Measurements from ENCODE around the gene CDC42BPA.
A peak's percentile ranks its signal among the peaks of the same experiment; 100 is the strongest.

CDC42BPA gene

GRCh38 chr1:227059076-227059475 is 259.2 kb downstream of the CDC42BPA start:
- H2AFZ ChIP-seq (ENCODE audit: insufficient read depth, low read length, poor library complexity): no peak overlapping the region
- no peaks in the 10 kb centered on the region for H3K79me2 ChIP-seq (ENCODE audit: control insufficient read depth, insufficient read depth, low read length, poor library complexity)
- H3K36me3 ChIP-seq (ENCODE audit: control insufficient read depth in 1 of 2, insufficient read depth in 2 of 2, low read length in 2 of 2): no peaks in the 10 kb centered on the region
- no peak overlapping the region for H3K14ac ChIP-seq (ENCODE audit: low read length)
- no peak overlapping the region for H2BK120ac ChIP-seq (ENCODE audit: insufficient read depth, low read length, poor library complexity)
- H2AK5ac ChIP-seq (ENCODE audit: low read length): no peak overlapping the region
- no peaks in the 10 kb centered on the region for H3K4me1 ChIP-seq (ENCODE audit: control insufficient read depth in 1 of 2, insufficient read depth in 2 of 2, low read length in 2 of 2)
- no peak overlapping the region for H3K4ac ChIP-seq (ENCODE audit: low read depth, low read length)
- H3K9ac ChIP-seq (ENCODE audit: low read length): no peak overlapping the region
- H3K4me2 ChIP-seq (ENCODE audit: low read length): no peak overlapping the region
- H3K27me3 ChIP-seq (ENCODE audit: insufficient read depth, low read length): no peaks in the 10 kb centered on the region
- H3K79me1 ChIP-seq (ENCODE audit: low read length): no peaks in the 10 kb centered on the region
- H3K18ac ChIP-seq (ENCODE audit: low read length): no peak overlapping the region
- H2BK12ac ChIP-seq (ENCODE audit: low read length): no peak overlapping the region
- no peaks in the 10 kb centered on the region for H3K9me3 ChIP-seq (ENCODE audit: insufficient read depth, low read depth, low read length)
- no peak overlapping the region for H4K12ac ChIP-seq (ENCODE audit: low read depth, low read length)
- no peak overlapping the region for H3K4me3 ChIP-seq (ENCODE audit: low read depth, low read length)
- no peak overlapping the region for H2BK5ac ChIP-seq (ENCODE audit: low read depth, low read length, poor library complexity)
- H3K27ac ChIP-seq (ENCODE audit: low read depth, low read length): no peak overlapping the region
- H3K23ac ChIP-seq (ENCODE audit: low read length): no peak overlapping the region
- no peak for DNase-seq
- no peak overlapping the region for H4K8ac ChIP-seq (ENCODE audit: low read depth, low read length)
- H4K91ac ChIP-seq (ENCODE audit: low read depth, low read length): no peak overlapping the region
- no CpG with 5 or more reads among the region's 4 CpGs for WGBS (ENCODE audit: extremely low coverage, insufficient coverage, insufficient read length)

DNA sequence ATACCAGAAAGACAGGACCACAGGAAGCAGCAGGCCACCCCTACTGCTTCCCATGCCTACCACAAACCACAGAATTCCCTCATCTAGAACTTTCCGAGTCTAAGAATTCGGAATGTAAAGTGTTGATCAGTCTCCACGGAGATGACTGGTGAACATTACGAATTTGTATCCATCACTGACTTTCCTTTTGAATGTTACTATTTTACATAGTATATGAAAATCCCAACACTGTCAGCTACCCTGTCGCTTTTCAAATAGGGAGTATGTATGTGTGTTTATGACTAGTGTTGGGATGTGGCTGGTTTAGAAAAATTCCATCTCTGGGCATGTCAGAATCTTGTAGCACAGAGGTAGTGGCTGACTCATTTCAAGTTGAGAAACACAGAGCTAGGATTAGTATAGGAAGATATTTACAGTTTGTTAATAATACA is 260.0 kb downstream of the CDC42BPA start:
- Histone ChIP-seq H3K36me3 (ENCODE audit: control insufficient read depth in 1 of 2, insufficient read depth in 2 of 2, low read length in 2 of 2) (no peaks in the 10 kb centered on the region), H3K23ac (ENCODE audit: low read length) (no peak overlapping the region), H4K12ac (ENCODE audit: low read depth, low read length) (no peak overlapping the region), H2AFZ (ENCODE audit: insufficient read depth, low read length, poor library complexity) (no peak overlapping the region), H2BK120ac (ENCODE audit: insufficient read depth, low read length, poor library complexity) (no peak overlapping the region), H3K4me2 (ENCODE audit: low read length) (no peak overlapping the region), H3K4ac (ENCODE audit: low read depth, low read length) (no peak overlapping the region), H2AK5ac (ENCODE audit: low read length) (no peak overlapping the region), H3K4me1 (ENCODE audit: control insufficient read depth in 1 of 2, insufficient read depth in 2 of 2, low read length in 2 of 2) (no peaks in the 10 kb centered on the region), H3K9ac (ENCODE audit: low read length) (no peak overlapping the region), H3K4me3 (ENCODE audit: low read depth, low read length) (no peak overlapping the region), H4K8ac (ENCODE audit: low read depth, low read length) (no peak overlapping the region), H2BK5ac (ENCODE audit: low read depth, low read length, poor library complexity) (no peak overlapping the region), H3K27ac (ENCODE audit: low read depth, low read length) (no peak overlapping the region), H2BK12ac (ENCODE audit: low read length) (no peak overlapping the region), H3K79me1 (ENCODE audit: low read length) (no peaks in the 10 kb centered on the region), H3K9me3 (ENCODE audit: insufficient read depth, low read depth, low read length) (no peaks in the 10 kb centered on the region), H4K91ac (ENCODE audit: low read depth, low read length) (no peak overlapping the region), H3K79me2 (ENCODE audit: control insufficient read depth, insufficient read depth, low read length, poor library complexity) (no peaks in the 10 kb centered on the region), H3K27me3 (ENCODE audit: insufficient read depth, low read length) (no peaks in the 10 kb centered on the region), H3K18ac (ENCODE audit: low read length) (no peak overlapping the region), H3K14ac (ENCODE audit: low read length) (no peak overlapping the region)
- peak; percentile 7 to 41 for DNase-seq
- no CpG with 5 or more reads among the region's 5 CpGs for WGBS (ENCODE audit: extremely low coverage, insufficient coverage, insufficient read length)

DNA sequence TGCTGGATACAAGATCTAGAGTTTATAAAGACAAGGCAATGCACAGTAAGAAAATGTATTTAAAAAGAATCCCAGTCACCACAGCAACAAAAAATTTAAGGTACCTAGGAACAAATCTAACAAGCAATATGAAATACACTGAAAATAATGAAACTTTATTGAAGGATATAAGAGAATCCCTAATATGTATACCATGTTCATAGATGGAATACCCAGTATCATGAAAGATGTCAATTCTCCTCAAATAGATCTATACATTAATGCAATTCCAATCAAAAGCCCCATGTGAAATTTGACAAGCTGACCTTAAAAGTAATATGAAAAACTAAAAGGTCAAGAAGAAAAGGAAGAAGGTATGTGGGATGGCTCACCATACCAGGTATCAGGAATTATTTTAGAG is 269.0 kb downstream of the CDC42BPA start:
- Histone ChIP-seq H3K79me2 (ENCODE audit: control insufficient read depth, insufficient read depth, low read length, poor library complexity) (no peaks in the 10 kb centered on the region), H3K79me1 (ENCODE audit: low read length) (no peaks in the 10 kb centered on the region), H2BK12ac (ENCODE audit: low read length) (no peak overlapping the region), H2AK5ac (ENCODE audit: low read length) (no peak overlapping the region), H3K14ac (ENCODE audit: low read length) (no peak overlapping the region), H2BK120ac (ENCODE audit: insufficient read depth, low read length, poor library complexity) (no peak overlapping the region), H3K23ac (ENCODE audit: low read length) (no peak overlapping the region), H4K91ac (ENCODE audit: low read depth, low read length) (no peak overlapping the region), H3K9me3 (ENCODE audit: insufficient read depth, low read depth, low read length) (no peaks in the 10 kb centered on the region), H4K8ac (ENCODE audit: low read depth, low read length) (no peak overlapping the region), H3K18ac (ENCODE audit: low read length) (no peak overlapping the region), H3K27ac (ENCODE audit: low read depth, low read length) (no peak overlapping the region), H2BK5ac (ENCODE audit: low read depth, low read length, poor library complexity) (no peak overlapping the region), H3K4me3 (ENCODE audit: low read depth, low read length) (no peak overlapping the region), H3K27me3 (ENCODE audit: insufficient read depth, low read length) (no peaks in the 10 kb centered on the region), H3K4me2 (ENCODE audit: low read length) (no peak overlapping the region), H3K4ac (ENCODE audit: low read depth, low read length) (no peak overlapping the region), H3K4me1 (ENCODE audit: control insufficient read depth in 1 of 2, insufficient read depth in 2 of 2, low read length in 2 of 2) (no peaks in the 10 kb centered on the region), H3K36me3 (ENCODE audit: control insufficient read depth in 1 of 2, insufficient read depth in 2 of 2, low read length in 2 of 2) (no peaks in the 10 kb centered on the region), H3K9ac (ENCODE audit: low read length) (no peak overlapping the region), H4K12ac (ENCODE audit: low read depth, low read length) (no peak overlapping the region), H2AFZ (ENCODE audit: insufficient read depth, low read length, poor library complexity) (no peak overlapping the region)
- DNase-seq: no peak

DNA sequence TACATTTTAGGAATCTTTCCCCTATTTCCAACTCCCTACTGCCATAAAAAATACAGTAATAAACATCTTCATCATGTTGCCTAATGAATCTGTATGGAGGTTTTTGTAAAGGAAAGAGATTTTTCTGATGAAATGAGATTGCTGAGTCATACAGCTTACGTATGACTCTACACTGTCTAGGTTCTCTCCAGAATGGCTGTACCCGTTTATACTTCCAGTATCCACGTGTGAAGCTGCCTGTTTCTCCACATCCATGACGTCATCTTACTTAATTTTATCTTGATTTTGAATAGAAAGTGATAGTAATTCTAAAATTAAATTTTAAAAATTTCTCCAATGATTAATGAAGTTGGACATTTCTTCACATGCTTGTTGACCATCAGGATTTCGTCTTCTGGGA is 274.5 kb downstream of the CDC42BPA start:
- H3K4me3 ChIP-seq (ENCODE audit: low read depth, low read length): no peak overlapping the region
- no peaks in the 10 kb centered on the region for H3K79me2 ChIP-seq (ENCODE audit: control insufficient read depth, insufficient read depth, low read length, poor library complexity)
- H3K79me1 ChIP-seq (ENCODE audit: low read length): no peaks in the 10 kb centered on the region
- no peaks in the 10 kb centered on the region for H3K9me3 ChIP-seq (ENCODE audit: insufficient read depth, low read depth, low read length)
- no peak overlapping the region for H4K12ac ChIP-seq (ENCODE audit: low read depth, low read length)
- no peaks in the 10 kb centered on the region for H3K4me1 ChIP-seq (ENCODE audit: control insufficient read depth in 1 of 2, insufficient read depth in 2 of 2, low read length in 2 of 2)
- H3K23ac ChIP-seq (ENCODE audit: low read length): no peak overlapping the region
- H3K27ac ChIP-seq (ENCODE audit: low read depth, low read length): no peak overlapping the region
- no peak overlapping the region for H3K14ac ChIP-seq (ENCODE audit: low read length)
- no CpG with 5 or more reads among the region's 5 CpGs for WGBS (ENCODE audit: extremely low coverage, insufficient coverage, insufficient read length)
- H4K8ac ChIP-seq (ENCODE audit: low read depth, low read length): no peak overlapping the region
- no peak overlapping the region for H2AK5ac ChIP-seq (ENCODE audit: low read length)
- no peaks in the 10 kb centered on the region for H3K36me3 ChIP-seq (ENCODE audit: control insufficient read depth in 1 of 2, insufficient read depth in 2 of 2, low read length in 2 of 2)
- H2BK5ac ChIP-seq (ENCODE audit: low read depth, low read length, poor library complexity): no peak overlapping the region
- no peak overlapping the region for H3K18ac ChIP-seq (ENCODE audit: low read length)
- H3K4ac ChIP-seq (ENCODE audit: low read depth, low read length): no peak overlapping the region
- H2BK120ac ChIP-seq (ENCODE audit: insufficient read depth, low read length, poor library complexity): no peak overlapping the region
- no peak overlapping the region for H4K91ac ChIP-seq (ENCODE audit: low read depth, low read length)
- H3K9ac ChIP-seq (ENCODE audit: low read length): no peak overlapping the region
- DNase-seq: no peak
- no peaks in the 10 kb centered on the region for H3K27me3 ChIP-seq (ENCODE audit: insufficient read depth, low read length)
- H2BK12ac ChIP-seq (ENCODE audit: low read length): no peak overlapping the region
- H2AFZ ChIP-seq (ENCODE audit: insufficient read depth, low read length, poor library complexity): no peak overlapping the region
- H3K4me2 ChIP-seq (ENCODE audit: low read length): no peak overlapping the region
